GM12873 (cell line): ENCODE measurements around the gene MYBPC2.

ENCODE experiments used
- CTCF ChIP-seq: IDR thresholded peaks from 2 replicates; pipeline ENCODE4 v1.5.1; 2012; ENCODE audit warnings: low read depth, mild to moderate bottlenecking, moderate library complexity, low read length, control low read depth; ENCODE audit not compliant: insufficient read depth; ENCODE audit errors: missing control alignments

The MYBPC2 gene

GRCh38 chr19:50497022-50497405, 64.3 kb downstream of the MYBPC2 start:
- TF ChIP-seq CTCF: no peak

- no peak for TF ChIP-seq CTCF
Measured at GRCh38 chr19:50498219-50499056, 65.7 kb downstream of the MYBPC2 start.

- TF ChIP-seq CTCF: peak; percentile 26
Measured at GRCh38 chr19:50500060-50500752, 67.5 kb downstream of the MYBPC2 start.

GRCh38 chr19:50500753-50501151, 68.1 kb downstream of the MYBPC2 start:
- no peak for TF ChIP-seq CTCF

GRCh38 chr19:50501186-50501567, 68.5 kb downstream of the MYBPC2 start:
- no peak for TF ChIP-seq CTCF

- no peak for TF ChIP-seq CTCF
Measured at GRCh38 chr19:50501568-50502475, 69.1 kb downstream of the MYBPC2 start.
